H1 (cell line): ENCODE data around the gene MRFAP1. TPM values are rescaled to one million over a fixed set of nuclear protein-coding genes. Genes with fewer than 3 reads are reported as not detected.

Experiments
- CTCF ChIA-PET: fragments of 300-600 bp; sonication (Branson Sonifier 250); formaldehyde crosslinking; loops from one replicate; lab custom pipeline; 2021; ENCODE audit not compliant: partially characterized antibody; lab: Charles Lee
- POLR2A ChIA-PET: fragments of 300-600 bp; sonication (Branson Sonifier 250); formaldehyde crosslinking; loops from one replicate; lab custom pipeline; 2021; ENCODE audit warnings: inconsistent platforms; ENCODE audit not compliant: partially characterized antibody; lab: Charles Lee
- DNase-seq, 2 experiments: peaks; one replicate each; pipeline versions ENCODE4 v3.0.0 to v3.0.0-alpha.2; 2010 to 2022; ENCODE audit warnings: low spot score in 2 of 2, low read depth in 1 of 2, mixed read lengths in 1 of 2
- FAIRE-seq: peaks from 2 replicates; lab custom pipeline; 2011; peaks lifted over from hg19 to GRCh38; lab: Jason Lieb, UNC
- H2AFZ ChIP-seq: 2 replicates; pipeline ENCODE4 v1.8.1; 2012; ENCODE audit warnings: low read length, inconsistent platforms
- H2AK5ac ChIP-seq: 2 replicates; pipeline ENCODE4 v1.6.1; 2013; ENCODE audit warnings: low read depth, low read length
- H2BK120ac ChIP-seq: replicated peaks from 2 replicates; pipeline ENCODE3; 2013; ENCODE audit warnings: low read depth, low read length, inconsistent platforms
- H2BK12ac ChIP-seq: 2 replicates; pipeline ENCODE4 v1.6.1; 2013; ENCODE audit warnings: low read depth, low read length
- H2BK15ac ChIP-seq: 2 replicates; pipeline ENCODE4 v1.6.1; 2013; ENCODE audit warnings: low read length
- H2BK20ac ChIP-seq: 2 replicates; pipeline ENCODE4 v1.6.1; 2013; ENCODE audit warnings: low read length
- H2BK5ac ChIP-seq: 2 replicates; pipeline ENCODE4 v1.6.1; 2013; ENCODE audit warnings: low read depth, low read length
- H3K14ac ChIP-seq: 2 replicates; pipeline ENCODE4 v1.6.1; 2013; ENCODE audit warnings: inconsistent platforms; ENCODE audit not compliant: insufficient read length
- H3K18ac ChIP-seq: 2 replicates; pipeline ENCODE4 v1.6.1; 2013; ENCODE audit warnings: low read length; ENCODE audit errors: extremely low read depth
- H3K23ac ChIP-seq: 2 replicates; pipeline ENCODE4 v1.6.1; 2013; ENCODE audit warnings: inconsistent platforms; ENCODE audit not compliant: insufficient read length
- H3K23me2 ChIP-seq: 2 replicates; pipeline ENCODE4 v1.6.1; 2013; ENCODE audit warnings: low read depth, low read length
- H3K27ac ChIP-seq: 2 replicates; pipeline ENCODE4 v1.6.1; 2011; ENCODE audit warnings: low read depth, low read length, inconsistent platforms
- H3K27me3 ChIP-seq, 4 experiments: replicated peaks in 1 of 4; 1 replicate in 1 of 4; 2 replicates in 3 of 4; pipeline versions ENCODE4 v1.6.1 to v1.8.1; 2011 to 2013; ENCODE audit warnings: low read length in 3 of 4, mild to moderate bottlenecking in 3 of 4, inconsistent platforms in 2 of 4, mixed read lengths in 2 of 4, moderate library complexity in 1 of 4; ENCODE audit not compliant: control insufficient read depth in 3 of 4, insufficient read depth in 3 of 4; ENCODE audit errors: extremely low read depth in 1 of 4
- H3K36me3 ChIP-seq, 4 experiments: 2 replicates each; pipeline versions ENCODE4 v1.6.1 to v1.8.1; 2011 to 2013; ENCODE audit warnings: mild to moderate bottlenecking in 4 of 4, low read length in 3 of 4, moderate library complexity in 2 of 4, control low read depth in 1 of 4, inconsistent platforms in 1 of 4; ENCODE audit not compliant: insufficient read depth in 4 of 4, control insufficient read depth in 2 of 4
- H3K4ac ChIP-seq: replicated peaks from 2 replicates; pipeline ENCODE3; 2013; ENCODE audit warnings: low read length, low read depth, mixed read lengths, inconsistent platforms; ENCODE audit not compliant: insufficient read length
- H3K4me1 ChIP-seq, 4 experiments: replicated peaks in 1 of 4; 1 replicate in 1 of 4; 2 replicates in 3 of 4; pipeline versions ENCODE4 v1.6.1 to v1.8.1; 2011 to 2013; ENCODE audit warnings: low read length in 3 of 4, inconsistent platforms in 2 of 4, mixed read lengths in 1 of 4; ENCODE audit not compliant: insufficient read depth in 4 of 4, control insufficient read depth in 3 of 4
- H3K4me2 ChIP-seq, 2 experiments: 2 replicates each; pipeline versions ENCODE4 v1.6.1 to v1.8.1; 2011 to 2013; ENCODE audit warnings: low read depth in 2 of 2, low read length in 2 of 2, control low read depth in 1 of 2, inconsistent platforms in 1 of 2, mild to moderate bottlenecking in 1 of 2; ENCODE audit not compliant: insufficient read depth in 1 of 2
- H3K4me3 ChIP-seq, 4 experiments: fragments of 200-600, 300-600 bp in 1 of 4; sonication (generic), shearing (Covaris generic), sonication (Bioruptor Twin) in 1 of 4; 2 replicates each; pipeline versions ENCODE4 v1.5.1 to v1.8.1; 2011 to 2016; ENCODE audit warnings: low read length in 4 of 4, low read depth in 3 of 4, control low read depth in 2 of 4, inconsistent platforms in 2 of 4, mild to moderate bottlenecking in 2 of 4, mixed read lengths in 1 of 4, moderate library complexity in 1 of 4; ENCODE audit not compliant: insufficient read depth in 2 of 4; ENCODE audit errors: extremely low read depth in 1 of 4
- H3K56ac ChIP-seq: replicated peaks from 2 replicates; pipeline ENCODE3; 2013; ENCODE audit warnings: low read depth, mild to moderate bottlenecking, mixed read lengths, low read length, inconsistent platforms; ENCODE audit not compliant: insufficient read length
- H3K79me1 ChIP-seq: 2 replicates; pipeline ENCODE4 v1.6.1; 2013; ENCODE audit warnings: low read depth, low read length, control low read depth
- H3K79me2 ChIP-seq, 2 experiments: 2 replicates each; pipeline versions ENCODE4 v1.6.1 to v1.8.1; 2012 to 2013; ENCODE audit warnings: low read length in 2 of 2, mild to moderate bottlenecking in 2 of 2, inconsistent platforms in 1 of 2; ENCODE audit not compliant: insufficient read depth in 2 of 2, control insufficient read depth in 1 of 2
- H3K9ac ChIP-seq, 4 experiments: replicated peaks in 1 of 4; 1 replicate in 1 of 4; 2 replicates in 3 of 4; pipeline versions ENCODE4 v1.6.1 to v1.8.1; 2011 to 2013; ENCODE audit warnings: low read depth in 3 of 4, low read length in 3 of 4, control low read depth in 2 of 4, mild to moderate bottlenecking in 2 of 4, moderate library complexity in 2 of 4, inconsistent platforms in 1 of 4; ENCODE audit errors: extremely low read depth in 1 of 4
- H3K9me3 ChIP-seq, 2 experiments: 2 replicates each; pipeline versions ENCODE4 v1.6.1 to v1.8.1; 2012 to 2013; ENCODE audit warnings: mild to moderate bottlenecking in 2 of 2, moderate library complexity in 2 of 2, control low read depth in 1 of 2, inconsistent platforms in 1 of 2, low read depth in 1 of 2, low read length in 1 of 2, mixed read lengths in 1 of 2; ENCODE audit not compliant: insufficient read depth in 2 of 2
- H4K20me1 ChIP-seq, 2 experiments: replicated peaks in 1 of 2; 2 replicates each; pipeline versions ENCODE3 to v1.8.1; 2011 to 2013; ENCODE audit warnings: inconsistent platforms in 2 of 2, low read length in 2 of 2, mild to moderate bottlenecking in 1 of 2; ENCODE audit not compliant: insufficient read depth in 2 of 2, control insufficient read depth in 1 of 2
- H4K5ac ChIP-seq: 2 replicates; pipeline ENCODE4 v1.6.1; 2013; ENCODE audit warnings: low read length, low read depth, mixed read lengths, inconsistent platforms; ENCODE audit not compliant: insufficient read length
- H4K8ac ChIP-seq: 2 replicates; pipeline ENCODE4 v1.8.0; 2013; ENCODE audit warnings: mild to moderate bottlenecking, moderate library complexity, low read length, inconsistent platforms; ENCODE audit not compliant: insufficient read depth; ENCODE audit errors: extremely low read depth
- H4K91ac ChIP-seq: replicated peaks from 2 replicates; pipeline ENCODE3; 2013; ENCODE audit warnings: low read length, mixed read lengths, inconsistent platforms; ENCODE audit not compliant: insufficient read length
- BRCA1 ChIP-seq: IDR thresholded peaks from 2 replicates; pipeline ENCODE4 v1.6.1; 2012; ENCODE audit warnings: low read depth, low read length, improper control_type of control experiment
- CBX8 ChIP-seq: fragments of 300-800, 300-1000 bp; sonication (generic); IDR thresholded peaks from 2 replicates; pipeline ENCODE4 v1.7.1; 2016; ENCODE audit warnings: low read depth, low read length, borderline replicate concordance
- CEBPB ChIP-seq: IDR thresholded peaks from 2 replicates; pipeline ENCODE4 v1.6.1; 2012; ENCODE audit warnings: low read depth, low read length
- E2F6 ChIP-seq: IDR thresholded peaks from 2 replicates; pipeline ENCODE4 v1.6.1; 2012; ENCODE audit warnings: inconsistent platforms
- FOSL1 ChIP-seq: IDR thresholded peaks from 2 replicates; pipeline ENCODE4 v1.6.1; 2011; ENCODE audit warnings: mild to moderate bottlenecking, low read depth, low read length, moderate library complexity; ENCODE audit not compliant: insufficient read depth
- HDAC2 ChIP-seq, 2 experiments: fragments of 300-600 bp in 1 of 2; sonication (generic) in 1 of 2; IDR thresholded peaks; 2 replicates each; pipeline ENCODE4 v1.6.1; 2011 to 2012; ENCODE audit warnings: low read depth in 2 of 2, low read length in 2 of 2, mild to moderate bottlenecking in 2 of 2, moderate library complexity in 2 of 2, borderline replicate concordance in 1 of 2, inconsistent platforms in 1 of 2
- HDAC6 ChIP-seq: IDR thresholded peaks from one replicate; pipeline ENCODE4 v1.7.1; 2012; ENCODE audit warnings: low read depth, mild to moderate bottlenecking, inconsistent platforms, low read length, moderate library complexity
- NANOG ChIP-seq: IDR thresholded peaks from 2 replicates; pipeline ENCODE4 v1.6.1; 2011; ENCODE audit warnings: low read length, low read depth, mild to moderate bottlenecking, inconsistent platforms; ENCODE audit not compliant: insufficient read depth, poor library complexity, severe bottlenecking
- RAD21 ChIP-seq, 2 experiments: IDR thresholded peaks in 1 of 2; conservative IDR thresholded peaks in 1 of 2; 2 replicates each; pipeline ENCODE4 v1.6.1; 2011; ENCODE audit warnings: low read depth in 2 of 2, low read length in 2 of 2, improper control_type of control experiment in 1 of 2, inconsistent platforms in 1 of 2, mild to moderate bottlenecking in 1 of 2, moderate library complexity in 1 of 2
- RFX5 ChIP-seq: IDR thresholded peaks from 2 replicates; pipeline ENCODE4 v1.6.1; 2011; ENCODE audit warnings: low read depth, low read length, improper control_type of control experiment, borderline replicate concordance
- TAF7 ChIP-seq: optimal IDR thresholded peaks from 2 replicates; pipeline ENCODE3; 2011; ENCODE audit warnings: low read depth, mild to moderate bottlenecking, inconsistent platforms, low read length, moderate library complexity, borderline replicate concordance
- WGBS, 2 experiments: shearing (Covaris generic) in 1 of 2; methylation state at CpG; one replicate each; pipeline versions ENCODE4 v1.1.6 to v1.1.7; 2013 to 2015; ENCODE audit warnings: low lambda C conversion rate in 2 of 2, mixed read lengths in 2 of 2, inconsistent platforms in 1 of 2, low coverage in 1 of 2, missing lambda C conversion rate in 1 of 2; ENCODE audit not compliant: insufficient replicate concordance in 2 of 2, insufficient coverage in 1 of 2, insufficient read length in 1 of 2; ENCODE audit errors: extremely low coverage in 1 of 2, missing lambda C conversion rate in 1 of 2; 5-methylcytosine and 5-hydroxymethylcytosine counted together
- polyA plus RNA-seq, 7 experiments: library from polyadenylated mRNA; depleted of rRNA in 3 of 7; stranded (reverse) in 5 of 7; unstranded in 2 of 7; fragments of >200 nt in 5 of 7; fragments of 200-250 nt in 2 of 7; gene quantifications; 1 replicate in 5 of 7; 2 replicates in 1 of 7; 4 replicates in 1 of 7; pipeline versions ENCODE4 v1.2.1 to v1.2.3, GENCODE V29; 2011 to 2013; ENCODE audit warnings: missing spikeins in 2 of 7, mixed read lengths in 2 of 7
- total RNA-seq: library from RNA; stranded (reverse); fragmentation: NEBNext Ultra II Directional; extraction: Animal tissue kit (Norgen Biotek cat#: 25700); gene quantifications from 2 replicates; pipeline ENCODE4 v1.2.1, GENCODE V29; 2021

MRFAP1 gene
- total and polyA plus RNA-seq, 2 of the 8 experiments (the other 6 are each of a cell fraction or from before 2014, with no cell fraction given), result 108 to 307 TPM

- H3K9ac ChIP-seq, result no peak overlapping the region
- H3K4me2 ChIP-seq, result no peak overlapping the region
- H2BK5ac ChIP-seq, result no peak overlapping the region
- H3K4me1 ChIP-seq, result no peaks in the 10 kb centered on the region; a peak in 1 of 7 replicates
- 91% methylated on average over 24 of the region's 26 CpGs; no CpG with 5 or more reads in 1 of the 2 experiments for WGBS, 2 experiments
- H3K14ac ChIP-seq, result no peak overlapping the region
- peaks cover 0 to 7% (median 2%) of the 10 kb centered on the region in 4 experiments; a peak in 3 of 8 replicates for H3K36me3 ChIP-seq
- H4K91ac ChIP-seq, result no peak overlapping the region
- H3K23me2 ChIP-seq, result peaks cover 2% of the 10 kb centered on the region; the same call in 1 of the 2 replicates
- H2BK20ac ChIP-seq, result no peak overlapping the region
- peaks cover 0 to 5% of the 10 kb centered on the region in 2 experiments for H4K20me1 ChIP-seq
- no peak overlapping the region for H3K23ac ChIP-seq
- no peak overlapping the region for H3K4me3 ChIP-seq
- H4K5ac ChIP-seq, result no peak overlapping the region
- CTCF ChIA-PET, result interaction anchor here (0.7 to 3.5 kb wide), 10 partner anchors 12 to 337 kb away, joined by 3 to 11 read pairs (median 4); no protein-coding TSS in a partner anchor
- POLR2A ChIA-PET, result interaction anchor here (1.1 kb wide), 1 partner anchor 34 kb away, joined by 4 read pairs; no protein-coding TSS in a partner anchor
- H3K27ac ChIP-seq, result no peak overlapping the region
- no peak overlapping the region for H3K18ac ChIP-seq
- no peak overlapping the region for H3K56ac ChIP-seq
- no peak overlapping the region for H3K4ac ChIP-seq
- H3K9me3 ChIP-seq, result peaks cover 5 to 7% of the 10 kb centered on the region in 2 experiments; a peak in 3 of 4 replicates
- no peak overlapping the region for H4K8ac ChIP-seq
- DNase-seq, result no peak
- H3K27me3 ChIP-seq, result no peaks in the 10 kb centered on the region
- no peaks in the 10 kb centered on the region for H3K79me1 ChIP-seq
- no peak overlapping the region for H2AK5ac ChIP-seq
- no peak for FAIRE-seq
- no peak overlapping the region for H2BK15ac ChIP-seq
- no peaks in the 10 kb centered on the region for H3K79me2 ChIP-seq
- H2BK120ac ChIP-seq, result no peak overlapping the region
- no peak overlapping the region for H2BK12ac ChIP-seq
- H2AFZ ChIP-seq, result no peak overlapping the region
- TF ChIP-seq TAF7 (no peak), RFX5 (no peak), RAD21 (IDR thresholded peaks at IDR 0.05 in 1 of 2, conservative IDR thresholded peaks at IDR 0.05 in 1 of 2; ENCODE audit: low read depth in 2 of 2, low read length in 2 of 2) (no peak), FOSL1 (no peak), CEBPB (no peak), HDAC6 (no peak), BRCA1 (no peak), NANOG (no peak), CBX8 (no peak), E2F6 (no peak), HDAC2 (IDR thresholded peaks at IDR 0.05; ENCODE audit: borderline replicate concordance in 1 of 2, low read depth in 2 of 2, low read length in 2 of 2) (no peak)
Observed at GRCh38 chr4:6609415-6610079, 30.9 kb upstream of the MRFAP1 start.
